ENCODE measurements around the gene NFILZ.

Gene NFILZ

GRCh38 chr19:8655340-8655709, 24.9 kb downstream of the NFILZ start:
- Histone ChIP-seq H3K4me1 (ENCODE audit: control insufficient read depth, low read length) (0 out of 2 replicates have a peak, but pooled peaks cover 3% of the 10 kb centered on the region), H3K27me3 (ENCODE audit: control insufficient read depth, low read length) (no peaks in the 10 kb centered on the region), H4K20me1 (ENCODE audit: control insufficient read depth, insufficient read depth, low read depth, low read length) (no peaks in the 10 kb centered on the region), H3K4me3 (ENCODE audit: low read length) (no peak overlapping the region), H3K79me2 (ENCODE audit: control insufficient read depth, low read length) (no peaks in the 10 kb centered on the region), H3K9me2 (replicated peaks; ENCODE audit: control insufficient read depth, low read length) (no peaks in the 10 kb centered on the region), H3F3A (ENCODE audit: control insufficient read depth, insufficient read depth) (no peaks in the 10 kb centered on the region), H3K27ac (ENCODE audit: low read depth, low read length) (no peak overlapping the region), H3K4me2 (ENCODE audit: low read length) (no peak overlapping the region), H3K9me3 (ENCODE audit: control insufficient read depth, insufficient read depth, low read length) (no peaks in the 10 kb centered on the region), H3K36me3 (ENCODE audit: control insufficient read depth, low read length) (no peaks in the 10 kb centered on the region)
- TF ChIP-seq EZH2phosphoT487 (IDR thresholded peaks at IDR 0.05; ENCODE audit: borderline replicate concordance, low read length): no peak
- no peak for TF ChIP-seq CTCF (IDR thresholded peaks at IDR 0.05; ENCODE audit: low read depth, low read length, poor library complexity, severe bottlenecking)

- Histone ChIP-seq H4K20me1 (ENCODE audit: control insufficient read depth, insufficient read depth, low read depth, low read length) (no peaks in the 10 kb centered on the region), H3K9me2 (replicated peaks; ENCODE audit: control insufficient read depth, low read length) (no peaks in the 10 kb centered on the region), H3K36me3 (ENCODE audit: control insufficient read depth, low read length) (no peaks in the 10 kb centered on the region), H3K79me2 (ENCODE audit: control insufficient read depth, low read length) (no peaks in the 10 kb centered on the region), H3K4me1 (ENCODE audit: control insufficient read depth, low read length) (0 out of 2 replicates have a peak, but pooled peaks cover 3% of the 10 kb centered on the region), H3K4me3 (ENCODE audit: low read length) (no peak overlapping the region), H3K27me3 (ENCODE audit: control insufficient read depth, low read length) (no peaks in the 10 kb centered on the region), H3K27ac (ENCODE audit: low read depth, low read length) (no peak overlapping the region), H3K4me2 (ENCODE audit: low read length) (no peak overlapping the region), H3F3A (ENCODE audit: control insufficient read depth, insufficient read depth) (no peaks in the 10 kb centered on the region), H3K9me3 (ENCODE audit: control insufficient read depth, insufficient read depth, low read length) (no peaks in the 10 kb centered on the region)
- TF ChIP-seq EZH2phosphoT487 (IDR thresholded peaks at IDR 0.05; ENCODE audit: borderline replicate concordance, low read length) (no peak), CTCF (IDR thresholded peaks at IDR 0.05; ENCODE audit: low read depth, low read length, poor library complexity, severe bottlenecking) (no peak)
Observed at GRCh38 chr19:8657869-8658268, 27.4 kb downstream of the NFILZ start.

GRCh38 chr19:8659905-8660304, 29.5 kb downstream of the NFILZ start:
- Histone ChIP-seq H4K20me1 (ENCODE audit: control insufficient read depth, insufficient read depth, low read depth, low read length) (no peaks in the 10 kb centered on the region), H3K4me3 (ENCODE audit: low read length) (no peak overlapping the region), H3K79me2 (ENCODE audit: control insufficient read depth, low read length) (no peaks in the 10 kb centered on the region), H3K27me3 (ENCODE audit: control insufficient read depth, low read length) (0 out of 2 replicates have a peak, but pooled peaks cover 3% of the 10 kb centered on the region), H3K4me1 (ENCODE audit: control insufficient read depth, low read length) (peaks cover 10% of the 10 kb centered on the region), H3K9me2 (replicated peaks; ENCODE audit: control insufficient read depth, low read length) (no peaks in the 10 kb centered on the region), H3K9me3 (ENCODE audit: control insufficient read depth, insufficient read depth, low read length) (no peaks in the 10 kb centered on the region), H3K27ac (ENCODE audit: low read depth, low read length) (no peak overlapping the region), H3K36me3 (ENCODE audit: control insufficient read depth, low read length) (no peaks in the 10 kb centered on the region), H3F3A (ENCODE audit: control insufficient read depth, insufficient read depth) (no peaks in the 10 kb centered on the region), H3K4me2 (ENCODE audit: low read length) (no peak overlapping the region)
- TF ChIP-seq EZH2phosphoT487 (IDR thresholded peaks at IDR 0.05; ENCODE audit: borderline replicate concordance, low read length): no peak
- TF ChIP-seq CTCF (IDR thresholded peaks at IDR 0.05; ENCODE audit: low read depth, low read length, poor library complexity, severe bottlenecking): no peak
